GM12875 (cell line): ENCODE data around the gene LCE3D.
"Not testable (repeated sequence)": the region's sequence is repeated elsewhere in the genome, so short reads cannot be mapped to it uniquely, and the experiment has no call there.

Source experiments
- H3K4me3 ChIP-seq: one replicate; pipeline ENCODE4 v1.5.1; 2011; ENCODE audit warnings: low read depth, low read length, control low read depth
- CTCF ChIP-seq: IDR thresholded peaks from 2 replicates; pipeline ENCODE4 v1.5.1; 2011; ENCODE audit warnings: low read depth, mild to moderate bottlenecking, control low read depth, inconsistent platforms, low read length, moderate library complexity, borderline replicate concordance; ENCODE audit not compliant: insufficient read depth

LCE3D gene

GRCh38 chr1:152565115-152565514 lies 15.2 kb downstream of the LCE3D start:
- no peak overlapping the region for H3K4me3 ChIP-seq
- TF ChIP-seq CTCF = no peak

- not testable (repeated sequence) for H3K4me3 ChIP-seq
These were observed 32.0 kb downstream of the LCE3D start for GRCh38 chr1:152548358-152548757.

- no peak for TF ChIP-seq CTCF
- no peak overlapping the region for H3K4me3 ChIP-seq
These were observed 33.6 kb downstream of the LCE3D start for GRCh38 chr1:152546704-152547103.

GRCh38 chr1:152543820-152544219 lies 36.5 kb downstream of the LCE3D start:
- no peak overlapping the region for H3K4me3 ChIP-seq
- TF ChIP-seq CTCF = peak; percentile 67

- H3K4me3 ChIP-seq = no peak overlapping the region
- no peak for TF ChIP-seq CTCF
These were observed 40.4 kb downstream of the LCE3D start for GRCh38 chr1:152539901-152540300.

- no peak for TF ChIP-seq CTCF
These were observed 42.8 kb downstream of the LCE3D start for GRCh38 chr1:152537496-152537895.

GRCh38 chr1:152535774-152536173 lies 44.5 kb downstream of the LCE3D start:
- no peak for TF ChIP-seq CTCF
- H3K4me3 ChIP-seq = no peak overlapping the region

More at GRCh38 chr1:152537496-152537895, 42.8 kb downstream of the LCE3D start:
- no peak overlapping the region for H3K4me3 ChIP-seq
